Measurements from ENCODE around the gene ANO6.
"Not testable (repeated sequence)": the region's sequence is repeated elsewhere in the genome, so short reads cannot be mapped to it uniquely, and the experiment has no call there.

The ANO6 gene, protein sequence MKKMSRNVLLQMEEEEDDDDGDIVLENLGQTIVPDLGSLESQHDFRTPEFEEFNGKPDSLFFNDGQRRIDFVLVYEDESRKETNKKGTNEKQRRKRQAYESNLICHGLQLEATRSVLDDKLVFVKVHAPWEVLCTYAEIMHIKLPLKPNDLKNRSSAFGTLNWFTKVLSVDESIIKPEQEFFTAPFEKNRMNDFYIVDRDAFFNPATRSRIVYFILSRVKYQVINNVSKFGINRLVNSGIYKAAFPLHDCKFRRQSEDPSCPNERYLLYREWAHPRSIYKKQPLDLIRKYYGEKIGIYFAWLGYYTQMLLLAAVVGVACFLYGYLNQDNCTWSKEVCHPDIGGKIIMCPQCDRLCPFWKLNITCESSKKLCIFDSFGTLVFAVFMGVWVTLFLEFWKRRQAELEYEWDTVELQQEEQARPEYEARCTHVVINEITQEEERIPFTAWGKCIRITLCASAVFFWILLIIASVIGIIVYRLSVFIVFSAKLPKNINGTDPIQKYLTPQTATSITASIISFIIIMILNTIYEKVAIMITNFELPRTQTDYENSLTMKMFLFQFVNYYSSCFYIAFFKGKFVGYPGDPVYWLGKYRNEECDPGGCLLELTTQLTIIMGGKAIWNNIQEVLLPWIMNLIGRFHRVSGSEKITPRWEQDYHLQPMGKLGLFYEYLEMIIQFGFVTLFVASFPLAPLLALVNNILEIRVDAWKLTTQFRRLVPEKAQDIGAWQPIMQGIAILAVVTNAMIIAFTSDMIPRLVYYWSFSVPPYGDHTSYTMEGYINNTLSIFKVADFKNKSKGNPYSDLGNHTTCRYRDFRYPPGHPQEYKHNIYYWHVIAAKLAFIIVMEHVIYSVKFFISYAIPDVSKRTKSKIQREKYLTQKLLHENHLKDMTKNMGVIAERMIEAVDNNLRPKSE

DNA sequence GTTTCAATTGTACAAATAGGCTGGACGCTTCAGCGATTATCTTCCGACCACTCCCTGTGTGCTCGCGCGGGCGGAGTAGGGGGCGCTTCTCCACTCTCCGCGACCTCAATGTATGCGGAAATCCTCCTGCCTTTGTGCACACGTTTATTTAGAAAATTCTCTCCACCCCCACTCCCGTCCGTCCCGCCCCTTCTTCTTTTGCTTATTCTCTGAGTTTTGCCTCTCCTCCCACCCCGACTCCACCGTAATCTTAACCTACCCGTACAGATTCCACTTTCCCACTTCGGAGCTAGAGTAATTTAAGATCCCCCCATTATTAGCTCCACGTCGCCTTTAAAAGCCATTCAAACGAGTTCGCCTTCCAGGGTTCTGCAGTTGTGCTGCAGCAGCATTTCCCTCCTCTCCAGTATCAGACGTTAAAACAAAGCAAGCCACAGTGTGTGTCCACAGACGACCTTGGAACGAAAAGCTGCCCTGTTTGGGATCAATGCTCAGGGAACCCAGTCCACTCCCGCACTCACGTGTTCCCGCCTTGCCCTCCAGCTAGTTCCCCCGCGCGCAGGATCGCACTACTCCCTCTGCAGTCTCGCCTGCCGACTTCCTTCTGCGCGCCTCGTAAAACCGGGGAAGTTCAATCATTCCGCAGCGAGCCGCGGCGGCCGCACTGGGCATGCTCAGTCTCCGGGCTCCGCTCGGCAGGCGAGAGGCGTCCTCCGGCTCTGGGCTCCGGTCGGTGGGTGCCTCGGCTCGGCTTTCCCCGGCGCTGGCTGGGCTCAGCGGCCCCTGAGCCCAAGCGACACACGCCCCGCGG is at the start of gene ANO6:
TSS of gene ANO6 (plus strand) at position 677 of the 811 bp plus-strand sequence. CDS start 227 bp downstream, outside the sequence.
- DNase-seq (ENCODE audit: low read depth) = peak; percentile 76

DNA sequence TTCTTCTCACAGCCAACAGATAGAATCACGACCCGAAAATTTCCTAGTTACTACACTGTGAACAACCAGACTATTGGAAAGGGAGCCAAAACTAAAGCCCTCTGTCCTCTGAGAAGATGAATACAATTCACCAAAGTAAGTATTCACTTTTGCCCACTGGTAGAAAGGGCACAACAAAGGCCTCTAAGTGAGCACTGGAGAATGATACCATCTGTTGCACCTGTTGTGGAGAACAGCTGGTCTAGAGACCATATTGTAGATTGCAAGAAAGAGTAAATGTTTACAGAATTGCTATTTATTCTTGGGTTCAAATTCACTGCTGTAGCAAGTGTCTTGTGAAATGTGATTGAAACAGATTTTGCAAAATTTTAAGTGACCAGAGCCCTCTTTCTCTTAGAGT is 46.9 kb upstream of the ANO6 start:
- DNase-seq (ENCODE audit: low read depth) = no peak

DNA sequence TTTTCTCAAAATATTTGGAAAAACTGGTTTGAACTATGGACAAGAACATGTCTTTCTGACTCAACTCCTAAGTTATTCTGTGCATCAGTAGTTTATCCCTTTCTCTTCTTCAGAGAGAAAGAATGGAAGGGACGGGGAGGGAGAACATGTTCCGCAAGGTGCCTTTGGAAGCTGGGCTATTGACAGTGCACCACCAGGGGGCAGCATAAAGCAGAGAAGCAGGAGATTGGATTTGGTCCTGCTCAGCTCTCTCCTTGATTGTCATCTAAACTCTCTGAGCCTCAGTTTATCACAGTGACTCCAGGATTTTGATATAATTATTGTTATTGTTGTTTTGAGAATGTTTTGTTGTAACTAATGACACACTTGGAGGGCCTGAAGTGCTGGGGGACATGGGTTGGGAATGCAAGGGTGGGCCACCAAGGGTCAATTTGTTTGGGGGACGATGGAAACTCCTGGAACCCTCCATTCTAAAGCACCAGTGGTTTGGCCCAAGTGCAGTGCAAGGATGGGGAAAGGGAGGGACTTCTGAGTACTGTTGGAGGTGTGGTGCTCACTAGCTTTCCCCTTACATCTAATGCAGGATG is 45.3 kb upstream of the ANO6 start:
- peak; percentile 48 for DNase-seq (ENCODE audit: low read depth)

DNA sequence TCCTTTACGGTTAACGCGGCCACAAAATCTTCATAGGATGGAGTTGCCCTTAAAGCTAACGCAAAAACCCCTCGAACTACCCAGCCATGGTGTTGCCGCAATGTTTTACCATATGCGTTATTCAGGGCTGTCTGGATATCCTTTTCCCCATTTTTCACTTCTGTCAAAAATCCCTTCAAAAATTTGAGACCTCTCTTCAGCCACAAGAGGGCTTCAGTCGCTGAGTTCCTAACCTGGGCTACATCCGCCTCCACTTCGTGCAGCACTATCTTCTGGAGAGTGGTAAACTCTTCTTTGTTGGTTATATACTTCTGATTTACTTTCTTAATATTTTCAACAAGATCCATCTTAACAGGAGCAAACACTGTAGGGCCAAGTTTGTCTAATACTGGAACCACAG is 42.6 kb upstream of the ANO6 start:
- DNase-seq (ENCODE audit: low read depth) = not testable (repeated sequence)

DNA sequence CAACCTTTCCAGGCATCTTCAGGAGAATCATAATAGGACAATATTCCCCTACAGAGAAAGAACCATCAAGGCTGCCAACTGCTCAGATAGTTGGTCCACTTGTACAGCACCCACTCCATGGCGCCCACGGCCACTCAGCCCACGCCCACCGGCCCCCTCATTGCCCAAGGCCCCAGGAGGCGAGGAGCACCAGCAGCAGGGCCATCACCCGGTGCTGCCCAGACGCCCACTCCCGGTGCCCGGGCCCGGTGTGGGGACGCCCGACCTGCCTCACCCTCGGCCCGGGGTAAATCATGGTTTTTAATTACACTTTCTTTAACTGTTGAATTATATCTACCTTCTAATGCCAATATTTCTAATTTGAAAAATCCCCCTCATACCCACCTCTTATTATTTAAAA is 41.3 kb upstream of the ANO6 start:
- DNase-seq (ENCODE audit: low read depth) = no peak

DNA sequence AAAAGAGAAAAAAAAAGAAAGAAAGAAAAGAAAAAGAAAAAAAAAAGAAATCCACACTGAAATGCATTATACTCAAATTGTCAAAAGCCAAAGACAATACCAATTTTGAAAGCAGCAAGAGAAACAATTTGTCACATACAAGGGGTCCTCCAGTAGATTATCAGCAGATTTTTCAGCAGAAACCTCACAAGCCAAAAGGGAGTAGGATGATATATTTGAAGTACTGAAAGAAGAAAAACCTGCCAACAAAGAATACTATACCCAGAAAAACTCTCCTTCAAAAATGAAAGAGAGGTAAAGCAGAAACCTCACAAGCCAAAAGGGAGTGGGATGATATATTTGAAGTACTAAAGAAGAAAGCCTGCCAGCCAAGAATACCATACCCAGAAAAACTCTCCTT is 37.1 kb upstream of the ANO6 start:
- no peak for DNase-seq (ENCODE audit: low read depth)

DNA sequence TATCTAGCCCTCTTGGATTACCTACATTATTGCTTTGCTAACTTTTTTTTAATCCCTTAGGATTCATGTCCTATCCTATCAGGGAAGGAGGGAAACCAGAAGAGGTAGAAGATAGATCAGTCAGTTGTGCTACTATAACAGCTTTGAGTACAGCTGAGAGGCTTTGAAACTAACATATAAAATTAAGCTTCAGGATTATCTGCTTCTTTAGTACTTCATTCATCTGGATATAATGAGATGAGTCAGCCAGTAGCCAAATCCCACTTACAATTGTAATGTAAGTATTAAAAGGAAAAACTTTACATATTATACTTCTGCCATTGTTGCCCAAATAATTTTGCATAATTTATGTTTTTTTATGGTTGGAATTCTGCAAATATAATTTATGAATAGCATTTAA is 33.4 kb upstream of the ANO6 start:
- DNase-seq (ENCODE audit: low read depth) = no peak

DNA sequence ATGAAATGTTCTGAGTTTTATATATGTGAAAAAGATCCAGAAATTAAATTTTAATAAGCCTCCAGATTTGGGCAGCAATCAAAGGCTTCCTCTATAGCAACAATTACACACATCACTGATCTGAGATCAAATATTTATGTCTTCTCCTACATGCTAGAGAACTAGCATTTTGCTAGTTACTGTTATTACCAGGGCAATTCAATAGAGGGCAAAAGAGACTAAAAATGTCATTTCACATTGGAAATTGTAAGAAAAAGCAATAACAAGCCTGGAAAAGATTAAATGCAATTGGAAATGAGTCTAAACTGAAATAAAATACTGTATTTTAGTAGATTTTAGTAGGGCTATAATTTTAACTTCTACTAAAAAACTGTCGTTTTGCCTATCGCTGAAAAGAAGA is 32.6 kb upstream of the ANO6 start:
- DNase-seq (ENCODE audit: low read depth) = no peak

DNA sequence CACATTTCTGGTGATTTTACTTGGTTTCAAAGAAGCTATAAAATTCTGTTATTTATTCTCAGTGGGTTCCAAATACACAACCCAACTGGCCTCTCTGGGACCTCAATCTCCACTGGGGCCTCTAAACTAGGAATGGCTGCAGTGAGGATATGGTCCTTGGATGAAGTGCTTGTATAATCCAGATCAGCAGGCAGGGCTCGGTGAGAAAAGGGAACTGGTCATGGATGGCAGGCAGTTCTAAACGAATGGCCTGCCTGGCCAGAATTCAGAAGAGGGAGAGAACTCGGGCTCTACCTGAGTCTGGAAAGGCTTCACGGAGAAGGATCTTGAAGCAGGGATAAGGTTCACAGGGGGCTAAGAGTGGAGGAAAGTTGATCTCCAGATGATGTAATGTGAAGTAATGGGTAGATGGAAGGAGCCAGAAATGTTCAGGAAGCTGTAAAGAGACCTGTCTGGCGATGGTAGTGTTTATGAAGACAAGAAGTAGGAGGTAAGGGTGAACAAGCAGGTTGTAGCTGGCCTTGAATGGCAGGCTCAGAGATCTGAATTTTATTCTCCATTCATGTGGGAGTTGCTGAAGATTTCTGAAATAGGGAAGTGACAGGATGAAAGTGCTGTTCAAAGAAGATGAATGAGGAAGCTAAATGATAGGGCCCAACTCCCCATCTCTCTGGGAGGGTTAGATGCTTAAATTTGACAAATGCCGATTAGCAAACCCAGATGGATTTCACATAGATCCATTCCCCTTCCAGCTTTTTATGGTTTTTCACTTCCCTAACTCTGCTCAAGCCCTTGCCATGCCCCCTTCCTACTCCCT is 31.5 kb upstream of the ANO6 start:
- no peak for DNase-seq (ENCODE audit: low read depth)

DNA sequence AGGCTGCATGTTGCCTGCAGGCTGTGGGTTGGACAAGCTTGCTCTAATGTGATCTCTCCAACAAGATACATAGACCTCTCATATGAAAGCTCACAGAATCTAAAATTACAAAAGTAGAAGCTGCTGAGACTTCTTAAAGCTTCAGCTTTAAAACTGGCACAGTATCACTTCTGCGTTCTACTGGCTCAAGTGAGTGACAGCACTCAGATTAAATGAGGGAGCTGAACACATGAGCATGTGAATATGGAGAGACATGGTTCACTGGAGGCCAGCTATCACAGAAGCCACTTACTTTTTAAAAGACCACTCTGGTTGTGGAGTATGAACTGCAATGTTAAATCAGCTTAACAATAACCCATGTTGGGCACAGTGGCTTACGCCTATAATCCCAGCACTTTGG is 29.1 kb upstream of the ANO6 start:
- DNase-seq (ENCODE audit: low read depth) = no peak

DNA sequence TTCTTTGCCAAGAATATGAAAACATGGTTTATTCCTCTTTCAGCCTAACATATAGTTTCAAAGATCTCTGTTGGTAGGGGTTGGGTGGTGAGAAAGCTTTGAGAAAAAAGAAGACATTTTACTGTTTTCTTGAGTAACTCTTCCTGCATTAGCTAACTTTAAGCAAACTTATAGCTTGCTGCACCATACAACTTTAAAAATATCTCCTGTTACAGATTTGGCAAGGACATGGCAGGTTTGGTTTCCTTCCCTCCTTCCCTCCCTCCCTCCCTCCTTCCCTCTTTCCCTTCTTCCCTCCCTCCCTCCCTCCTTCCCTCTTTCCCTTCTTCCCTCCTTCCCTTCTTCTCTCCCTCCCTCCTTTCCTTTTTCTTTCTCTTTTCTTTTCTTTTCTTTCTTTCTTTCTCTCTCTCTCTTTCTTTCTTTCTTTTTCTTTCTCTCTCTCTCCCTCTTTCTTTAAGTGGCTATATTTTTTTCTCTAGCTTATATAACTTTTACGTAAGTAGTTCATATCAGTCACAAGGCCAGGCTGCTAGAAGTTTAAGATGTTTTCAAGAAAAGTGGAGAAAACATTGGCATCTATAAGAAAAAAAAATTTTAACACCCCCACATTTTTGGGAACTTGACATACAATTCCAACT is 26.0 kb upstream of the ANO6 start:
- DNase-seq (ENCODE audit: low read depth) = no peak

DNA sequence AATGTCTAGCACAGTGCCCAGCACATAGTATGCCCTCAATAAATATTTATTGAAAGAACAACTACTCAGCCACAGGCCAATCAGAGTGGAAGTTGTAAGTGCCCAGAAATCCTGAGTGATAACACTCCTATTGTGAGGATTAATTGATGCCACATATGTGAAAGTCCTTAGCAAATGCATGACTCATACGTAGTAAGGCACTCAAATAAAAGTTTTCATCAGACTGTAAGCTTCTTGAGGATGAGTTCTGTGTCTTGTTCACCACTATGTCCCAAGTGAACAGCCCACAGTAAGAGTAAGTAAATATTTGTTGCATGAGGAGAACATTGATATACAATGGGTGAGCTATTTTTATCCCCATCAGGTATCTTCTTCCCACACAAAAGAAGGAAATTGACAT is 24.7 kb upstream of the ANO6 start:
- no peak for DNase-seq (ENCODE audit: low read depth)

DNA sequence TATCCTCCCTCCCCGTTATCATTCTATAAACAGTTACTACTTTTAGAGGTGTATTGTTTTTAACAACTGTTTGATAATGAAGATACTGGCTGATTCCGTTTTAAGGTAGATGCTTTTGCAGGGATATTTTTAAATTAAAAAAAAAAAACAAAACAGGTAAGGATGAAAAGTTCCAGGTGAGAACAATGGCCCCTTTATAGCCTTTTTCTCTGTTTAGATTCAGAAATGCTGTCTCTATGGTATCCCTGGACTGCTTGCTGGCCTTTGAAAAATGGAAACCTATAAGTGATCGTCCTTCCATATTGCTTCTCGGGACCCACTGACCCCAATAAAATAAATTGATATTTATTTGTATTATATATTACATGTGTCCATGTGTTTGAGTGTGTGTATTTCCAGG is 23.2 kb upstream of the ANO6 start:
- DNase-seq (ENCODE audit: low read depth) = no peak

DNA sequence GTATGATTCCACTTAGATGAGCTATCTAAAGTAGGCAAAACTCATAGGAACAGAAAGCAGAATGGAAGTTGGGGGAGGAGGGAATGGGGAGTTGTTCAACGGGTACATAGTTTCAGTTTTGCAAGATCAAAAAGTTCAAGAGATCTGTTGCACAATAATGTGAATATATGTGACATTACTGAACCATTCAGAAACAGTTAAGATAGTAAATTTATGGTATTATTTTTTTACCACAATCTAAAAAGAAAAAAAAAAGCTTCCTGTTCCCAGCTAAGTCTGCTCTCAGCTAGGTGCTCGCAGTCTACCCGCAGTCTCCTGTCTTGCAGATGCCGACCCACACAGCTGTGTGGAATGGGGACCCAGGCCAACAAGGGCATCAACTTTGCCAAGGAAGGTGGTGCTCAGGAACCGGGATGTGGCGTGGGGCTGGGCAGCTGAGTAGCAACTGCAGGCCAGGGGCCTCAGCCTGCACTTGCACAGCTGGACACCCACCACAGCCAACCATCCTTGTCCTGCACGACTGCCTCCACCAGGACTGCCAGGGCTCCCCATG is 15.3 kb upstream of the ANO6 start:
- no peak for DNase-seq (ENCODE audit: low read depth)

DNA sequence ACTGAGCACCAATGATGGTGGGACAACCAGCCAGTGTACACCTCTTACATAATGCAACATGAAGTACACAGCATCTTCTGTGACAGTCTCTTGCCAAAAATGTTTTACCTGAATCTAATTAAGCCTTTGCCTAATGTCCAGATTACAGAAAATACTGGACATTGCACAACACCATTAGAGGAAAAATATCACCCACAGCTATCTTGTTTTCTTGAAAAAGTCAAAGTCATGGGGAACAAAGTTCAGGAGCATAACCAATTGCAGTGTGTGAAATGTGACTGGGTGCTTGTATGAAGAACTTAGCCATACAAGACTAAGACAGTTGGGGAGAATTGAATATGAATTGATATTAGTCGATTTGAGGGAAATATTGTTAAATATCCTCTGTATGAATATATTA is 12.1 kb upstream of the ANO6 start:
- DNase-seq (ENCODE audit: low read depth) = no peak

DNA sequence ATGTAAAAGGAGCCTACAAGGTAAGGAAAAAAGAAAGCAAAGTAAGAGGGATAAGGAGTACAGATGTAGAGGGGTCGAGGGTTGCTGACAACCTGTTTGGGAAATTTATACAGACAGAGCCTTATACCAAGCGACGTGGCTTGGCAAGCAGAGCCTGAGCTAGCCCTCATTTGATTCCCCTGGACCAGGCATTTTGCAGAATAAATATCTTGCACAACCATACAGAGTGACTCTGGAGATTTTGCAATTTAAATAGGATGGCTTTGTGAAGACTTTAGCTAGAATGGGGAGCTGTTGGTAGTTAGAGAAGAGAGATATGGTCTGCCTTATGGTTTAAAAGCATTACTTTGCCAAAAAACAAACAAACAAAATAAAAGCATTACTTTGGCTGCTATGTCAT is 11.1 kb upstream of the ANO6 start:
- DNase-seq (ENCODE audit: low read depth) = no peak

DNA sequence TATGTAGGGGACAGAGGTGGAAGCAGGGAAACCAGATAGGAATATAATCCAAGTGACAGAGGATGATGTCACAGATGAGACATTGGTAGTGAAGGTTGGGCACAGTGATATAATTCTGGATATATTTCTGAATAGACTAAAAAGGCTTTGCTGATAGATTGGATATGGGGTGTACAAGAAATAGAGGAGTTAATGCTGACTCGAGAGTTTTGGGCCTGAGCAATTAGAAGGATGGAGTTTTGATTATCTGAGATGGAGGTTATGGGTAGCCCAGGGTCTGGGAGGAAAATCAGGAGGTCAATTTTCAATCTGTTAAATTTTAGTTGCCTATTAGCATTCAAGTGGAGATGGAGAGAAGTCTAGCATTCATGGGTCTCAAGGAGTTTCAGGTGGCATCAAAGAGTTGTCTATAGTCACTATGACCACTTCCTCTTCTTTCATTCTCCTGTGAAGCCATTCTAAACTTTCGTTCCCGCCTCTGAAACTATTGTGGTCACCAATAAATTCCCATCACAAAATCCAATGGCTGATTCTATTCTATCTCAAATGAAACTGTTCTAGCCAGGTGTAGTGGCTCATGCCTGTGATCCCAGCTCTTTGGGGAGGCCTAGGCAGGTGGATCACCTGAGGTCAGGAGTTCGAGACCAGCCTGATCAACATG is 10.6 kb upstream of the ANO6 start:
- no peak for DNase-seq (ENCODE audit: low read depth)

DNA sequence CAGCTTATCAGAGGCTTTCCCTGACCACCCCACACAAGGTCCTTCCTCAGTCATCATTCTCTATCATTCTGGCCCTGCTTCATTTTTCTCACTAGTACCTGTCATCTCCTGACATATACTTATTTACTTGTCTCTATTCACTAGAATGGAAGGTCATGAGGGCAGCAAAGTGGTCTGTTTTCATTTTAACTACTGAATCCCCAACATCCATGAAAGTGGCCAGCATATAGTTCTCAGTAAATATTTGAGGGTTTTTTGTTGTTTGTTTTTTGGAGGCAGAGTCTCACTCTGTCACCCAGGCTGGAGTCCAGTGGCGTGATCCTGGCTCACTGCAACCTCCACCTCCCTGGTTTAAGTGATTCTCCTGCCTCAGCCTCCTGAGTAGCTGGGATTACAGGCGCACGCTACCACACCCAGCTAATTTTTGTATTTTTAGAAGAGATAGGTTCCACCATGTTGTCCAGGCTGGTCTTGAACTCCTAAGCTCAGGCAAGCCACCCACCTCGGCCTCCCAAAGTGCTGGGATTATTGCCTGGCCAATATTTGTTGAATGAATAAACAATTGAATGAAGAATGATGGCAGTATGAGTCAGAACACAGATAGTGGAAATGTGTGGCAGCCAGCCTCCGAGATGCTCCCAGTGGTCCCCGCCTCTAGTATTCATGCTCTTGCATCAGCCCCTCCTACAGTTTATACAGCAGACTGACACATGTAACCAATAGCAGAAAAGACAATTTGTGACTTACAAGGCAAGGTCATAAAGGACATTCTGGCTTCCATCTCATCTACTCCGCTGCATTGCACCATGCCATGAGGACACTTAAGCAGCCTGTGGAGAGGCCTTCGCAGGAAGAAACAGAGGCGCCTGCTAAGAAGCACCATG is 7.0 kb upstream of the ANO6 start:
- DNase-seq (ENCODE audit: low read depth) = no peak

DNA sequence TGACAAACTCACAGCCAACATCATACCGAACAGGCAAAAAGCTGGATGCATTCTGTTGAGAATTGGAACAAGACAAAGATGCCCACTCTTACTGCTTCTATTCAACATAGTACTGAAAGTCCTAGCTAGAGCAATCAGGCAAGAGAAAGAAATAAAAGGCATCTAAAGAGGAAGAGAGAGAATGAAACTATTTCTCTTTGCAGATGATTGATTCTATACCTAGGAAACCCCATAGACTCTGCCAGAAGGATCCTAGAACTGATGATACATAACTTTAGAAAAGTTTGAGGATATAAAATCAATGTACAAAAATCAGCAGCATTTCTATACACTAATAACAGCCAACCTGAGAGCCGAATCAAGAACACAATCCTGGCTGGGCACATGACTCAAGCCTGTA is 6.1 kb upstream of the ANO6 start:
- DNase-seq (ENCODE audit: low read depth) = no peak
